ENCODE measurements around the gene MEF2C.
A peak's percentile ranks its signal among the peaks of the same experiment; 100 is the strongest.

MEF2C gene

DNA sequence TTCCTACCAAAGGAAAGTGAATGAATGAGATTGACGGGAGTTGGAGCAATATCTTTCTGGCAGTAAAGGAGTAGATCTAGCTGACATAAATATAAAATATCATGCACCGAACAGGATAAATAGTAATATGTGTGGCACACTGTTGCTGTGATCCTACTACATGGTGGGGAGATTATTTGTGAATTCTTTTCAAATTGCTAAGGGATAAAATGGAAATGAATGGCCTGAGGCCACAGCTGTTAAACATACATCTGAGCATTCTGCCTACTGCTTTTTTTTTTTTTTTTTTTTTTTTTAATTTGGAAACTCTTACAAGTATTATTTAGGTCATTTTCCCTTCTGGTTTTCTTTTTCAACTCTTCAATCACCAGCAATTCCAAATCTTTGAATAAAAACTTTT, 66.8 kb downstream of the MEF2C start:
- Mint-ChIP-seq H3K4me3 (no peak overlapping the region), H3K27ac (no peak overlapping the region), H3K9me3 (no peaks in the 10 kb centered on the region), H3K27me3 (ENCODE audit: low read depth, poor library complexity) (peaks cover 4% of the 10 kb centered on the region), H3K36me3 (ENCODE audit: low read depth) (no peaks in the 10 kb centered on the region), H3K4me1 (peaks cover 43% of the 10 kb centered on the region)
- no peak for DNase-seq
- TF ChIP-seq, protein P1, sequence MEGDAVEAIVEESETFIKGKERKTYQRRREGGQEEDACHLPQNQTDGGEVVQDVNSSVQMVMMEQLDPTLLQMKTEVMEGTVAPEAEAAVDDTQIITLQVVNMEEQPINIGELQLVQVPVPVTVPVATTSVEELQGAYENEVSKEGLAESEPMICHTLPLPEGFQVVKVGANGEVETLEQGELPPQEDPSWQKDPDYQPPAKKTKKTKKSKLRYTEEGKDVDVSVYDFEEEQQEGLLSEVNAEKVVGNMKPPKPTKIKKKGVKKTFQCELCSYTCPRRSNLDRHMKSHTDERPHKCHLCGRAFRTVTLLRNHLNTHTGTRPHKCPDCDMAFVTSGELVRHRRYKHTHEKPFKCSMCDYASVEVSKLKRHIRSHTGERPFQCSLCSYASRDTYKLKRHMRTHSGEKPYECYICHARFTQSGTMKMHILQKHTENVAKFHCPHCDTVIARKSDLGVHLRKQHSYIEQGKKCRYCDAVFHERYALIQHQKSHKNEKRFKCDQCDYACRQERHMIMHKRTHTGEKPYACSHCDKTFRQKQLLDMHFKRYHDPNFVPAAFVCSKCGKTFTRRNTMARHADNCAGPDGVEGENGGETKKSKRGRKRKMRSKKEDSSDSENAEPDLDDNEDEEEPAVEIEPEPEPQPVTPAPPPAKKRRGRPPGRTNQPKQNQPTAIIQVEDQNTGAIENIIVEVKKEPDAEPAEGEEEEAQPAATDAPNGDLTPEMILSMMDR (IDR thresholded peaks at IDR 0.05) = no peak

DNA sequence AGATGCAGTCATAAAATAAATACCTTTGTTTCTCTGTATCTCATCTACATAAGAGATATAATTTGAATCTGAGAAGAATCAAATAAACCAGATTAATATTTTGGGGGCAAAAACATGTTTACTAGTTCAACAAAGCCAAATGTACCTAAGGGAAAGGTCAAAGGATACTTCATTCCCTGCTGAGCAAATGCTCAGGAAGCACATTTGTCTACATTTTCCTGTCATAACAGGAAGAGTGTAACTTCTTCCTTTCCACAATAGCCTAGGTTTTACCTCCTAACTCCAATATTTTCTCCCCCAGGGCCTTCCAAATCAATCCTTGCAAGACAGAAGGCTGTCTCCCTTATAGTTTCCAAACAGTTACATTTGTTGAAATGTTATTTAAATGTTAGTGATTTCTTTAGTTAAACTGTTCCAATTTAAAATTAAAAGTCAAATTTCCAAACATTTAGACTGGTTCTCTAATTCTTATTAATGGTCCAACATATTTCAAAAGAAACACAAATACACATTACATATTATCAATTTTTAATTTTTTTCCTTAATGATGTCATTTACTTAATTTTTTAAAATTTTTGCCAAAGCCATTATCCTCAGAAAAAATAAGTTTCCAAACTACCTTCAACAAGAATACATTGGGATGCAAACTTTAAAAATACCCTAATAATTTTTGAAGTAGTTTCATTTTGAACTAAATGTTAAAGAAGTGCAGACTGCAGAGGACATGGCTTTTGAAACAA, 67.8 kb downstream of the MEF2C start:
- TF ChIP-seq, protein P1 (IDR thresholded peaks at IDR 0.05) = no peak
- peaks cover 43% of the 10 kb centered on the region for H3K4me1 Mint-ChIP-seq
- no peak overlapping the region for H3K4me3 Mint-ChIP-seq
- no peaks in the 10 kb centered on the region for H3K36me3 Mint-ChIP-seq (ENCODE audit: low read depth)
- peak overlapping the region; percentile 52 for H3K27ac Mint-ChIP-seq
- DNase-seq = no peak
- H3K9me3 Mint-ChIP-seq = no peaks in the 10 kb centered on the region
- H3K27me3 Mint-ChIP-seq (ENCODE audit: low read depth, poor library complexity) = peaks cover 4% of the 10 kb centered on the region

DNA sequence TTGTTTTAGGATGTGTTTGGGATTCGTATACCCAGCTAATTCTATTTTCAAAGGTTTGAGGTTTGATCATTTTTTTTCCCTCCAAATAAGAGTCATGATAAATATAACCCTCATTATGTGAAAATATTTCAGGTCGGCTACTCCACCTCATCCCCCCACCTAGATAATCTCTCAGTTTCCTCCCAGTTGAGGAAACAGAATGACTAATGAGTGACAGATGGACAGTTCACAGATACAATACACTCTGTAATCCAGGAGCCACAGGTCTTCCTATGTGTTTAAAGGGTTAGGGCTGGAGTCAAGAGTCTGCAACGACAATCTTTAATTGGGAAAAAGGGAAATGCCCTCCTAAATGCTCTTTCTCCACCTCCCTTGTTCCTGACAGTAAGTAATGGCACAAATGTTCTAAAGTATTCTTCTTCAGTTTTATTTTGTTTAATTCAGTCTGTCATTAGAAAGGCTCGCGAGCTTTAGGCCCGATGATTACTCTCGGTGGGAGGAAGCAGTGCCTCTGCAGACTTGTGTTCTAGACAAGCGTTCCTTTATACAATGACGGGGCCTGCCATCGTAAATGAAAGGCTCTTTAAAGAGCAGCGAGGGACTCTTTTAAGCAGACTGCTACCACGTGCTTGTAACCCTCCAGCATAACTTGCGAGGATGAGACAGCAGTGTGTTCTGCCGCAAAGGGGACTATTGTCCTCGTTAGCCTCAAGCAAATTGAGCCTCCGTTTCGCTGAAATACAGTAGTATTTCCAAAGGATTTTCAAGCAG, 69.0 kb downstream of the MEF2C start:
- peaks cover 4% of the 10 kb centered on the region for H3K27me3 Mint-ChIP-seq (ENCODE audit: low read depth, poor library complexity)
- no peak overlapping the region for H3K4me3 Mint-ChIP-seq
- peaks cover 43% of the 10 kb centered on the region for H3K4me1 Mint-ChIP-seq

DNA sequence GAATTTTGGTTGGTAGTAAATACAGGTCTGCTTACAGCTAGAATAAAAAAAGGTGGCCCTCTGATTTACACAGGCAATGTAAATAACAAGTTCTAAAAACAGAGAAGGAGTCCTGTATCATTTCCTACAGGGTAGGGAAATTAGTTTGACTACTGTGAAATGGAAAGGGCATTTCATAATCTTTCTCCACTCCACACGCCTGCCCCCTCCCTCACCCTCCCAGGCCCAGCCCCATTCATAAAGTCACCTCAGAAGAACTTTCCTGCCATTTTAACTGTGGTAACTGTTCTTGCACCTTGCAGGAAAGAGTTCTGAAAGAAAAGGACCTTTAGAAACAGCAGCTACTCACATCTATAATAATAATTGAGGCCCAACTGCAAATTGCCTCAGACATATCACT, 69.7 kb downstream of the MEF2C start:
- Mint-ChIP-seq H3K4me1 (peaks cover 43% of the 10 kb centered on the region), H3K27me3 (ENCODE audit: low read depth, poor library complexity) (peaks cover 4% of the 10 kb centered on the region), H3K36me3 (ENCODE audit: low read depth) (no peaks in the 10 kb centered on the region), H3K4me3 (no peak overlapping the region), H3K9me3 (no peaks in the 10 kb centered on the region), H3K27ac (peak overlapping the region; percentile 71)
- TF ChIP-seq, protein P1 (IDR thresholded peaks at IDR 0.05) = no peak
- no peak for DNase-seq

More for the DNA sequence above, 69.0 kb downstream of the MEF2C start:
- TF ChIP-seq, protein P1 (IDR thresholded peaks at IDR 0.05) = no peak
- H3K9me3 Mint-ChIP-seq = no peaks in the 10 kb centered on the region
- H3K27ac Mint-ChIP-seq = peak overlapping the region; percentile 70
- DNase-seq = no peak
- H3K36me3 Mint-ChIP-seq (ENCODE audit: low read depth) = no peaks in the 10 kb centered on the region

DNA sequence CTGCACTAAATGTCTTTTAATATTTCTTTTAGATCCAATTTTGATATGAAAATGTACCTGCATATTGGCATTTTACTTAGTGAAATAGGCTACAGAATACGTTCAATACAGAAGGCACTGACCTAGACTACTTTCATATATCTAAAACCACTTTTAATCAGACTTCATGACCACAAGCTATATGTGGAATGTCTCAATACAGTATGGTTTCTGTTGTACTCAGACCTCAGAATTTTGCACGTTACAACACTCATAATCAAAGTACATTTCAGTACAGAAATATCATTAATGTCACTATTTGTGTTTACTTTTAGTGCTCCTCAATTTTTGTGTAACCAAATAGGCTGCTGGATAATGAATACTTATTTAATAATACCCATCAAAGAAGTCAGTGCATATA, 74.8 kb downstream of the MEF2C start:
- TF ChIP-seq, protein P1 (IDR thresholded peaks at IDR 0.05) = no peak
- no peak for DNase-seq

More for the DNA sequence above, 74.8 kb downstream of the MEF2C start:
- H3K4me1 Mint-ChIP-seq = peaks cover 35% of the 10 kb centered on the region
- peaks cover 1% of the 10 kb centered on the region for H3K27me3 Mint-ChIP-seq (ENCODE audit: low read depth, poor library complexity)
- H3K9me3 Mint-ChIP-seq = no peaks in the 10 kb centered on the region
- no peak overlapping the region for H3K27ac Mint-ChIP-seq
- no peaks in the 10 kb centered on the region for H3K36me3 Mint-ChIP-seq (ENCODE audit: low read depth)
- no peak overlapping the region for H3K4me3 Mint-ChIP-seq
